Common myeloid progenitor, CD34-positive (primary cell): ENCODE results near the gene RASGEF1C.

Experiments used
- CTCF ChIA-PET: fragments of 350-600 bp; sonication (Branson Sonifier 250); formaldehyde crosslinking; loops from one replicate; lab custom pipeline; 2021; ENCODE audit warnings: antibody characterized with exemption; lab: Charles Lee
- POLR2A ChIA-PET: fragments of 350-600 bp; sonication (Branson Sonifier 250); formaldehyde crosslinking; loops from one replicate; lab custom pipeline; 2021; ENCODE audit warnings: antibody characterized with exemption; lab: Charles Lee
- DNase-seq, 3 donors: peaks; one replicate each; pipeline versions ENCODE4 v3.0.0 to v3.0.0-alpha.2; 2013
- H3K27ac ChIP-seq, 2 experiments: 1 replicate in 1 of 2; 2 replicates in 1 of 2; pipeline ENCODE4 v1.7.0; 2013; ENCODE audit warnings: inconsistent platforms in 2 of 2, low read length in 2 of 2, mild to moderate bottlenecking in 2 of 2, low read depth in 1 of 2, moderate library complexity in 1 of 2; ENCODE audit not compliant: severe bottlenecking in 2 of 2, insufficient read depth in 1 of 2, poor library complexity in 1 of 2
- H3K27me3 ChIP-seq, 5 experiments: replicated peaks in 2 of 5; 1 replicate in 3 of 5; 2 replicates in 2 of 5; pipeline versions ENCODE4 v1.6.1 to v1.7.0; 2013; ENCODE audit warnings: low read length in 4 of 5, mild to moderate bottlenecking in 2 of 5, moderate library complexity in 2 of 5, inconsistent platforms in 1 of 5; ENCODE audit not compliant: insufficient read depth in 5 of 5, control insufficient read depth in 4 of 5
- H3K36me3 ChIP-seq, 4 experiments: 1 replicate in 2 of 4; 2 replicates in 2 of 4; pipeline versions ENCODE4 v1.6.1 to v1.7.0; 2013; ENCODE audit warnings: low read length in 3 of 4, control low read depth in 1 of 4, mild to moderate bottlenecking in 1 of 4; ENCODE audit not compliant: control insufficient read depth in 4 of 4, insufficient read depth in 4 of 4
- H3K4me1 ChIP-seq, 4 experiments: 1 replicate in 3 of 4; 2 replicates in 1 of 4; pipeline versions ENCODE4 v1.6.1 to v1.7.1; 2013; ENCODE audit warnings: low read length in 3 of 4, mild to moderate bottlenecking in 3 of 4, control low read depth in 1 of 4, inconsistent platforms in 1 of 4, moderate library complexity in 1 of 4; ENCODE audit not compliant: control insufficient read depth in 4 of 4, insufficient read depth in 4 of 4; ENCODE audit errors: control extremely low read depth in 1 of 4
- H3K4me3 ChIP-seq, 7 experiments: 1 replicate in 4 of 7; 2 replicates in 3 of 7; pipeline versions ENCODE4 v1.5.1 to v1.7.0; 2013; ENCODE audit warnings: mild to moderate bottlenecking in 7 of 7, low read length in 6 of 7, moderate library complexity in 6 of 7, inconsistent platforms in 2 of 7, low read depth in 2 of 7, control low read depth in 1 of 7; ENCODE audit not compliant: insufficient read depth in 4 of 7, control insufficient read depth in 1 of 7; ENCODE audit errors: extremely low read depth in 1 of 7
- H3K9me3 ChIP-seq, 5 experiments: 1 replicate in 4 of 5; 2 replicates in 1 of 5; pipeline versions ENCODE4 v1.6.1 to v1.7.1; 2013; ENCODE audit warnings: low read length in 4 of 5, mild to moderate bottlenecking in 2 of 5, inconsistent platforms in 1 of 5, low read depth in 1 of 5, moderate library complexity in 1 of 5; ENCODE audit not compliant: control insufficient read depth in 4 of 5, insufficient read depth in 2 of 5; ENCODE audit errors: control extremely low read depth in 1 of 5
- WGBS: methylation state at CpG from one replicate; pipeline ENCODE4 v1.1.5; 2013; ENCODE audit not compliant: insufficient coverage; 5-methylcytosine and 5-hydroxymethylcytosine counted together

The RASGEF1C gene

DNA sequence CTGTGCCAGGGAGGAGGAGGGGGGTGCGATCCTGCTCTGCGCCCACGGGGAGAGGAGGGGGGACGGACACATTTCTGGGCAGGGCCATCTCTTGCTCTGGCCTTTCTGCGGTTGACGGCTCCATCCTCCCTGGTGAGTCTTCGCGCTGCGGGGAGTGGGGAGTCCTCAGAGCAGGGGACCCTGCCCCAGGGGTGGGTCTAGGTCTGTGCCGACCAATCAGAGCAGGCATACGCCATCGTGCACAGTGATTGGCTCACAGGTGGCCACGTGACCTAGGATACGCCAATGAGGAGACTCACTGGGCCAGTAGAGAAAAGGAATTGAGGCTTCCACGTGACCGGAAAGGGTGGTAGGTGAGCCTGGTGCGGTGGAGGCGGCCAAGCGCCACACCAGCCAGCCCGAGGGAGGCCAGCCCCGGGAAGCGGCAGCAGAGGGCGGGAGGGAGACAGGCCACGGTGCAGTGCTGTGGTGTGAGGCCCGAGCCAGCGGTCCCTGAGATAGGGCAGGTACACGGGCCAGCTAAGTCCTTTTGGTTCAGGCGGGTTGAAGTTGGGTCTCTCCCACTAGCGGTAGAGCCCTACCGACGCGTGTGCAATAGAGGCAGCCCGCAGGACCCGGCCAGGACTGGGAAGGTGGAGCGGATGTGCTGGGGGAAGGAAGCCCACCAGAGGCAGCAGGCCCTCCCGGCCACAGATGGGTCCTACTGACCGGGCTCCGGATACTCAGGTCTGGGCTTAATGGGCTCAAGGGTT is 72.2 kb downstream of the RASGEF1C start:
- no peak for DNase-seq
- no peaks in the 10 kb centered on the region for H3K36me3 ChIP-seq
- ChIA-PET CTCF (no interaction called here), POLR2A (no interaction called here)
- no peak overlapping the region for H3K4me3 ChIP-seq
- WGBS, result 97% methylated on average over 38 of the region's 38 CpGs
- H3K27me3 ChIP-seq, result no peaks in the 10 kb centered on the region
- H3K4me1 ChIP-seq, result peaks cover 0 to 13% (median 11%) of the 10 kb centered on the region in 4 experiments
- H3K9me3 ChIP-seq, result no peaks in the 10 kb centered on the region
- H3K27ac ChIP-seq, result no peak overlapping the region

DNA sequence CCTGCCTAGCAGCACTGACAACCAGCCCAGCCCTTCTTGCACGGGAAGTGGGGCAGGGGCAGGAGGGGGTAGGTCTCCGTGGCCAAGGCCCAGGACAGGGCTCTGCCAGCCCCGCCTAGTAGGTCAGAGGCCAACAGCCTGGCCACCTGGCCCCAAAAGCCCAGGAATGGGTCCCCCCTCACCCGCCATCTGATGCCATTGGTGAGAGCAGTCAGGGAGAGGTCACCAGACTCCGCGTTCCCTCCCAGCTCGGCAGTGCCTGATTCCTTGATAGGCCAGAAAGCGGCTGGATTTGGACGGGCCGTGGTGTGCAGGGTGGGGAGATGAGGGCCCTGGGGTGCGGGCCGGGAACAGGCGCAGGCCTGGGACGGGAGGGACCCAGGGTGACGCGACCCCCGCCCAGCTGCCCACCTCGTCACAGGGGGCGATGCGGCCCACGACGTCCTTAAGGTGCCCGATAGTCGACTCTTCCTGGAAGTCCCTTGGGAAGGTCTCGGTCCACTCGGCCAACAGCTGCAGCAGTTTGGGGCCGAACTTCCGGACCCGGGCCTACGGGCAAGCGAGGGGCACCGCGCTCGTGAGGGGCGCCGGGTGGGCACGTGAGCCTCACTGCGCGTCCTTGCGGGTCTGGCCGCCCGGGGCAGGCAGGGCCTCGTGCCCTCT is 72.9 kb downstream of the RASGEF1C start:
- Histone ChIP-seq H3K36me3 (no peaks in the 10 kb centered on the region), H3K27ac (no peak overlapping the region), H3K9me3 (no peaks in the 10 kb centered on the region), H3K27me3 (no peaks in the 10 kb centered on the region), H3K4me3 (no peak overlapping the region), H3K4me1 (peaks cover 0 to 13% (median 11%) of the 10 kb centered on the region in 4 experiments)
- WGBS, result 98% methylated on average over 36 of the region's 43 CpGs
- POLR2A ChIA-PET, result no interaction called here
- CTCF ChIA-PET, result interaction anchor here (1.0 kb wide), 1 partner anchor 10 kb away, joined by 4 read pairs; no protein-coding TSS in a partner anchor
- DNase-seq, result no peak

DNA sequence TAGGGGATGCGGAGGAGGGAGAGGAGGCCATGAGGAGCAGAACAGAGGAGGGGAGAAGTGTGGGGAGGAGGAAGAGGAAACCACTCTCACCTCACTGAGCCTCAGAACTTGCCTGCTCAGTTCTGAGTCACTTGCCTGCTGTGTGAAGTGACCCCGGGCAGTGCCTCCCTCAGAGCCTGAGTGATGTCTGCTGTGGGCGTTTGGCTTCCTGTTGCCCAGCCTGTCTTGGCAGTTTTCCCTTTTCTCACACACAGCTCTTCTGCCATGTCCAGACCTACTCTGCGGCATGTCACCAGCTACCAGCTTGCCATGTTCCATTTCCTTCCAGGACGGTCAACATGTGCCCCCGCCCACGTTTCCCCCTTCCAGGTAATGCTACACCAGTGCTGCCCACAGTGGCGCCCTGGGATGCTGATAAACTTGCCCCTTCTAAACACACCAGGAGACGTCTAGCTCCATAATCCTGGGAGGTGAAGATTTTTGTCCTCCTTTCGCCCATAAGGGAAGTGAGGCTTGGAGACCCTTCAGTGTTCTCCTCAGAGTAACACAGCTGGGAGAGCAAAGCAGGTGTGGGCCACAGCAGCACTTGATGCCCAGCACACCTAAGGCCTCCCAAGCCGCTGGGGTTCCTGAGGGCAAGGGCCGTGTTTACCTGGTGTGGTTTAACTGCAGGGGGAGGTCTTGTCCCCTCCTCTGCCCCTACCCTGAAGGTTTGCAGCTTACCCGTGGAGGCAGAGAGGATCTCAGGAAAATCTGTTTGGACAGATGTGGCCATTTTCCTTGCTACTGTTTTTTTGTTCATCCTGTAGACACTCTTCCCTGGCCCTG is 73.7 kb downstream of the RASGEF1C start:
- POLR2A ChIA-PET, result no interaction called here
- Histone ChIP-seq H3K27me3 (no peaks in the 10 kb centered on the region), H3K36me3 (no peaks in the 10 kb centered on the region), H3K27ac (no peak overlapping the region), H3K9me3 (no peaks in the 10 kb centered on the region), H3K4me1 (peaks cover 0 to 13% (median 11%) of the 10 kb centered on the region in 4 experiments), H3K4me3 (no peak overlapping the region)
- CTCF ChIA-PET, result interaction anchor here (1.0 kb wide), 1 partner anchor 9 kb away, joined by 4 read pairs; no protein-coding TSS in a partner anchor
- 24% methylated on average over 10 of the region's 13 CpGs for WGBS
- DNase-seq, result peak; percentile 30 to 86 (median 81)

DNA sequence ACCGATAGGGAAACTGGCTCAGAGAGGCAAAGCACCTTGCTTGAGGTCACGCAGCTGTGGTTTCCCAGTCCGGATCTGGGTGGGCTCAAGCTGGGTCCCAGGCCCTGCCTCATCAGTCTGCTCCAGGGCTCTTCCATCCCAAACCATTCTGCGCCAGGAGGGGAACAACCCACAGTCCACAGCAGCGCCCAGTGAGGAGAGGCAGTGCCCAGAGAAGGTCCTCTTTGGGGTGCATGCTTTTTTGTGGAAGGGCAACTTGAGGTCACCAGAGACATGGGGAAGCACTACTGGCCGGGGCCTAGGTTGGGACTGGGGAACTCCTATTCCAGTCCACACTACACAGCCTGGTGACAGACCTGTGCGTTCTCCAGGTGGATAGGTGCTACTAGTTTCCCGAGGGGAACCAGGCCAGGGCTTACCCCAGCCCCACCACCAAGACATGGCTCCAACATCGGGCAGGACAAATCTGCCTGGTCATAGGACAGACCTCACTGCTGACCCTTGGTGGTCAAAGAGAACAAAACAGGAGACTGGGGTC is 75.0 kb downstream of the RASGEF1C start:
- CTCF ChIA-PET, result interaction anchor here (1.1 to 1.3 kb wide), 2 partner anchors 9 to 73 kb away, joined by 3 to 5 read pairs; no protein-coding TSS in a partner anchor

DNA sequence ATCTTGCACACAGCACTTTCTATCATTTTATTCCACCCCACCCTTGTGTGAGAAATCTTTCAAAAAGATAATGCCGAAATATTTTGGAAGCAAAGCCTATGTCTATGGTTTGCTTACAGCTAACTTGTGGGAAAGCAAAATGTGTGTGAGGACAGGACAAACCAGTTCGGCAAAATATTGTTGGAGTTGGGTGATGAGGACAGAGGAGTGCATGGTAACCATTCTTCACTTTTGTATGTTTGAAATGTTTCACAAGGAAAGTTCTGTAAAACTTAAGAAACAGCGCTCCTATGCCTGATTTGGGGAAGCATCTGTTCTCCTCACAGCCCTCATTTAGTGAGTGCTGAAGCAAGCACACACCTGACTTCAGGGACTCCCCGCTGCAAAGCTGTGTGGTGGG is 75.5 kb downstream of the RASGEF1C start:
- Histone ChIP-seq H3K36me3 (no peaks in the 10 kb centered on the region), H3K27ac (no peak overlapping the region), H3K9me3 (no peaks in the 10 kb centered on the region), H3K27me3 (no peaks in the 10 kb centered on the region), H3K4me3 (no peak overlapping the region), H3K4me1 (peaks cover 0 to 13% (median 11%) of the 10 kb centered on the region in 4 experiments)
- WGBS, result 95% methylated on average over 4 of the region's 4 CpGs
- ChIA-PET CTCF (interaction anchor here (1.1 to 1.3 kb wide), 2 partner anchors 9 to 74 kb away, joined by 3 to 5 read pairs; no protein-coding TSS in a partner anchor), POLR2A (no interaction called here)
- DNase-seq, result no peak

More for the DNA sequence above, 75.0 kb downstream of the RASGEF1C start:
- Histone ChIP-seq H3K27me3 (no peaks in the 10 kb centered on the region), H3K4me1 (peaks cover 0 to 13% (median 11%) of the 10 kb centered on the region in 4 experiments), H3K4me3 (no peak overlapping the region), H3K27ac (no peak overlapping the region), H3K36me3 (no peaks in the 10 kb centered on the region), H3K9me3 (no peaks in the 10 kb centered on the region)
- WGBS, result 98% methylated on average over 5 of the region's 9 CpGs
- no peak for DNase-seq
- POLR2A ChIA-PET, result no interaction called here

DNA sequence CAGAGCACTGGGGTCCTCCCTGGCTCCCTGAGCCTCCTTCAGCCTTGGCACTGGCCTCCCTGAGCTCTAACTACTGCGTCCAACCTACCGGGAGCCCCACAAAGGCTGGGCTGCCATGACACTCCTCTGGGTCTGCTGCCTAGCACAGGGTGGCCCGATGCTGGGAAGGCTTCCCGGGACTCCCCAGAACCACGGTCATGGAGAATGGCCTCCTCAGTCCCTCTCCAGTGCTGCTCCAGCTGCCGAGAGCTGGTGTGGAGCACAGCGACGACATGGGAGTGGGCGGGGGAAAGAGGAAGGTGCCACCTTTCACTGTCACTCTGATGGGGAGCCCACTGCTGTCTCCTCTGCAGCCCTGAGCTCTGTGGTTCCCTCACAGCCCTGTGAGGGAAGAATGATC is 76.0 kb downstream of the RASGEF1C start:
- WGBS, result 98% methylated on average over 8 of the region's 9 CpGs
- no peak overlapping the region for H3K27ac ChIP-seq
- H3K27me3 ChIP-seq, result no peaks in the 10 kb centered on the region
- ChIA-PET CTCF (interaction anchor here (1.1 to 1.3 kb wide), 2 partner anchors 8 to 74 kb away, joined by 3 to 5 read pairs; no protein-coding TSS in a partner anchor), POLR2A (no interaction called here)
- H3K4me3 ChIP-seq, result no peak overlapping the region
- H3K9me3 ChIP-seq, result no peaks in the 10 kb centered on the region
- H3K36me3 ChIP-seq, result no peaks in the 10 kb centered on the region
- H3K4me1 ChIP-seq, result peaks cover 0 to 13% (median 11%) of the 10 kb centered on the region in 4 experiments
- DNase-seq, result no peak
